Adipocyte (in vitro differentiated cells): Measurements from ENCODE around the gene SH2D4B.

Source experiments
- DNase-seq: peaks from one replicate; pipeline ENCODE4 v3.0.0-alpha.2; 2015; ENCODE audit warnings: low read depth
- H3K27me3 ChIP-seq: replicated peaks from 2 replicates; pipeline ENCODE4 v1.7.0; 2013; ENCODE audit warnings: mild to moderate bottlenecking, low read length, moderate library complexity; ENCODE audit not compliant: control insufficient read depth, insufficient read depth
- H3K36me3 ChIP-seq: 2 replicates; pipeline ENCODE4 v1.7.0; 2013; ENCODE audit warnings: low read length, mild to moderate bottlenecking, moderate library complexity; ENCODE audit not compliant: control insufficient read depth, insufficient read depth, severe bottlenecking
- H3K4me1 ChIP-seq: 2 replicates; pipeline ENCODE4 v1.7.0; 2013; ENCODE audit warnings: mild to moderate bottlenecking, low read length, moderate library complexity; ENCODE audit not compliant: control insufficient read depth, insufficient read depth
- H3K4me3 ChIP-seq: 2 replicates; pipeline ENCODE4 v1.7.0; 2013; ENCODE audit warnings: mild to moderate bottlenecking, low read length, moderate library complexity
- H3K9ac ChIP-seq: 2 replicates; pipeline ENCODE4 v1.7.0; 2013; ENCODE audit warnings: mild to moderate bottlenecking, low read length, moderate library complexity
- H3K9me3 ChIP-seq: 2 replicates; pipeline ENCODE4 v1.7.0; 2013; ENCODE audit warnings: mild to moderate bottlenecking, low read length, moderate library complexity; ENCODE audit not compliant: control insufficient read depth

Gene SH2D4B

DNA sequence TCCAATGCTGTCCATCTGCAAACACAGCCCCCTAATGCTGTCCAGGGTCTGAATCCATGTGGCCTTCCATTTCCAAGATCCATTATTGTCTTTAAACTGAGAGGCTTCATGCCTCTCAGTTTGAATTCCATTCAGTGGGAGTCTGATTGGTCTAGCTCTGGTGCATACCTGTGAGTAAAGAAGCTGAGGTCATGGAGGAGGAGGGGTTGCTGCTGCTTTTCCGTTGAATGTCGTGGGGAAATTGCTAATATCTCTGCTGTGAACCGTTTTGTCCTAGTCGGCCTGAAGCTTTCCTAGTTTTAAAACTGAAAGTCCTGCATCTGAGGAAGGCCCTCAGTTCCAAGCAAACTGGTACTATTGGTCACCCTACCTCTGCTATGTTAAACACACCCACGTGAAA lies 17.7 kb downstream of the SH2D4B start:
- no peaks in the 10 kb centered on the region for H3K36me3 ChIP-seq

GRCh38 chr10:80561950-80562349 lies 24.2 kb downstream of the SH2D4B start:
- H3K9ac ChIP-seq: no peak overlapping the region
- no peak for DNase-seq
- no peak overlapping the region for H3K4me3 ChIP-seq
- H3K36me3 ChIP-seq: no peaks in the 10 kb centered on the region
- H3K4me1 ChIP-seq: no peaks in the 10 kb centered on the region
- no peaks in the 10 kb centered on the region for H3K27me3 ChIP-seq
- H3K9me3 ChIP-seq: no peaks in the 10 kb centered on the region

More for the DNA sequence above, 17.7 kb downstream of the SH2D4B start:
- peaks cover 35% of the 10 kb centered on the region for H3K27me3 ChIP-seq
- H3K9ac ChIP-seq: no peak overlapping the region
- peaks cover 5% of the 10 kb centered on the region for H3K9me3 ChIP-seq
- H3K4me3 ChIP-seq: no peak overlapping the region
- peaks cover 9% of the 10 kb centered on the region for H3K4me1 ChIP-seq
- DNase-seq: no peak

DNA sequence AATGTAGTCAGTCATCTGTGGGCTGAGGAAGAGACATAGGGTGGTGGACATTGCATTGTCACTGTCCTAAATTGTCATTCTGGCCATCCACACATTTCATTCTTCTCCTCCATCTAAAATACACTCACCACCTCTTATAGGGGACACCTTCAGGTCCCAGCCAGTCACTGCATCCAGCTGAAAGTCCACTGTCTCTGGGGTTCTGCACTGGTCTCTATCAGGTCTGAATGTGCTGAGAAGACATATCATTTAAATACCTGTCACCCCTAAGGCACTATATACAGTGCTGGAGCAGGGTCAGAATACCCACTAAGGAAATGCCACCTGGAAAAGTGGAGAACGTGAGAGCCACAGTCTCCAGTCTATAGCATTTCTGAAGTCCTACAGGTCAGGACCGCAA lies 29.6 kb downstream of the SH2D4B start:
- Histone ChIP-seq H3K27me3 (peaks cover 10% of the 10 kb centered on the region), H3K4me3 (no peak overlapping the region), H3K4me1 (no peaks in the 10 kb centered on the region), H3K9ac (no peak overlapping the region), H3K9me3 (no peaks in the 10 kb centered on the region), H3K36me3 (no peaks in the 10 kb centered on the region)
- DNase-seq: no peak

- peaks cover 10% of the 10 kb centered on the region for H3K27me3 ChIP-seq
- H3K4me3 ChIP-seq: no peak overlapping the region
- H3K9ac ChIP-seq: no peak overlapping the region
- H3K4me1 ChIP-seq: no peaks in the 10 kb centered on the region
- H3K36me3 ChIP-seq: no peaks in the 10 kb centered on the region
- DNase-seq: no peak
- H3K9me3 ChIP-seq: no peaks in the 10 kb centered on the region
Observed at GRCh38 chr10:80569131-80569895, 31.6 kb downstream of the SH2D4B start.

DNA sequence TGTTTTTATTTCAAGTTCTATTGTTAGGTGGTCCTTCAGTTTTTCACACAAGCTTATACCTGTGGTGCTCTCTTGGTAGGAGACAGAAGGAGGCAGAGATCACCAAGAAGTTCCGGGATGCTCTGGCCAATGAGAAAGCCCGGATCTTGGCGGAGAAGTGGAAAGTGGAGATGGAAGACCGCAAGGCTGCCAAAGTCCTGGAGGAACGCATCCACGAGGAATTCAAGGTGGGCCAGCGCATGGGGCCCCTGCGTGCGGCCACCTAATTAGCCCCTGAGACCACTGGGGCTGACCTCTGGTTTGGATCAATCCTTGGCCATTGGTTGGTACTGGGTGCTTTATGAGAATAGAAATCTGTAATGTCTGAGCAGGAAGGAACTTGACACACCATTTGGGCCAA lies 33.6 kb downstream of the SH2D4B start:
- DNase-seq: no peak

DNA sequence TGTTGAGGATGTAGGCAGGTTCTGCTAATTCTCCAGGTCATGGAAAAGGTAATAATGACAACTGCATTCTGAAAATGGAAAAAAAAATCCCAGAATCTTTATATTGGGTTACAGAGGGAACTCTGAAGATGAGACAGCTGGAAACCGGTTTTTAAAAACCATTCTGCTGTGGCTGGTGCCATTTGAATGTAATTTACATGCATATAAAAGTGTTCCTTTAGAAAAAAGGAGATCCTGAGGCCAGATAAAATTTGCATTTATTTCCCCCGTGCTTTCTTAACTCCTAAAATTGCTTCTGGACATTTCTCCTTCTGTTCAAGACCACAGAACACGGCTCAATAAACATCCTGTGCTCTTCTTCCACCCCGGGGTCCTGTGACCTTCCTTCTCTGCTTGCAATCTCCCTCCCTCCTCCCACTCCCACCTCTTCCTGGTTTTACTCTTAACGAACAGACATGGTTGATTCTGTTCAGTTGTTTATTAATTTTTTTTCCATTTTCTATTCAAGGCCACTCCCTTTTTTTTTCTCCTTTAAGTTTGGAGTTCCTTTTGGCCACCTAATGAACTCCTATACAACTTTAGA lies 41.6 kb downstream of the SH2D4B start:
- no peak overlapping the region for H3K9ac ChIP-seq
- no peaks in the 10 kb centered on the region for H3K36me3 ChIP-seq
- H3K27me3 ChIP-seq: peaks cover 18% of the 10 kb centered on the region
- no peak for DNase-seq
- peaks cover 3% of the 10 kb centered on the region for H3K9me3 ChIP-seq
- no peak overlapping the region for H3K4me3 ChIP-seq
- peaks cover 15% of the 10 kb centered on the region for H3K4me1 ChIP-seq

More for the DNA sequence above, 33.6 kb downstream of the SH2D4B start:
- no peaks in the 10 kb centered on the region for H3K36me3 ChIP-seq
- no peak overlapping the region for H3K9ac ChIP-seq
- H3K27me3 ChIP-seq: peaks cover 10% of the 10 kb centered on the region
- no peak overlapping the region for H3K4me3 ChIP-seq
- no peaks in the 10 kb centered on the region for H3K9me3 ChIP-seq
- H3K4me1 ChIP-seq: no peaks in the 10 kb centered on the region

DNA sequence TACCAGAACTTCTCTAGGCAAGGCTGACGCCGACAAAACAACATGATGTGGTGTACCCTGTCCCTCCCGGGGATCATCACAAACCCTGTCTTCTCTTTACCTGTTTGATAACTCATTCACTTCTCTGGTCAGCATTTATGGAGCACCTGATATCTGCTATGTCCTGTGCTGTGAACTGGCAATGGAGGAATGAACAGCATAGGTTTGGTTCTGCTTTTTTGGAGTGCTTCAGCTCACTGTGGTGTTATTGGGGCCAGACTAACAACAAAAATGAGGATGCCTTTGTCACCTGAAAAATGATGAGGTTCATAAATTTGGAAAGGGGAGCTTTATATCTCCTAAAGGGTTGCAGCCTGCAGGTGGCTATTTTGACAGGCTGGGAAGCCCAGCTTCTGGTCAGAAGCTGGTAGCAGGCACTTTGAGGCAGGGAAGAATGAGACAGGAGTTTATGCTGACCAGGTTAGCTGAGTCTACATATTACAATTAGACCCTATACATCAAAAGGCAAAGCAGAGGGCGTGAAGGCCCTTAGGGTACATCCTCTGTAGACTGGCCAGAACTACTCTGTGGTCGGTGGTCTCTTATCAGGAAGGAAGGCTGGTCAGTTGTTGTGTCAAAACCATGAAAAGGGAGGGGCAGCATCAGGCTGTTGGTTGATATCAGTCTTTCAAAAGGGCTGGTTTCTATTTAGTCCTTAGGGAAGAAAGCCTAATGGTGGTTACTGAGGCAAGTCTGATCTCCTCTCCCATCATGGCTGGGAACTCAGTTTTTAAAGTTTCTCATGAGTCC lies 42.3 kb downstream of the SH2D4B start:
- DNase-seq: no peak
- Histone ChIP-seq H3K4me1 (peaks cover 15% of the 10 kb centered on the region), H3K9me3 (peaks cover 3% of the 10 kb centered on the region), H3K27me3 (peaks cover 21% of the 10 kb centered on the region), H3K4me3 (no peak overlapping the region), H3K36me3 (no peaks in the 10 kb centered on the region), H3K9ac (no peak overlapping the region)

DNA sequence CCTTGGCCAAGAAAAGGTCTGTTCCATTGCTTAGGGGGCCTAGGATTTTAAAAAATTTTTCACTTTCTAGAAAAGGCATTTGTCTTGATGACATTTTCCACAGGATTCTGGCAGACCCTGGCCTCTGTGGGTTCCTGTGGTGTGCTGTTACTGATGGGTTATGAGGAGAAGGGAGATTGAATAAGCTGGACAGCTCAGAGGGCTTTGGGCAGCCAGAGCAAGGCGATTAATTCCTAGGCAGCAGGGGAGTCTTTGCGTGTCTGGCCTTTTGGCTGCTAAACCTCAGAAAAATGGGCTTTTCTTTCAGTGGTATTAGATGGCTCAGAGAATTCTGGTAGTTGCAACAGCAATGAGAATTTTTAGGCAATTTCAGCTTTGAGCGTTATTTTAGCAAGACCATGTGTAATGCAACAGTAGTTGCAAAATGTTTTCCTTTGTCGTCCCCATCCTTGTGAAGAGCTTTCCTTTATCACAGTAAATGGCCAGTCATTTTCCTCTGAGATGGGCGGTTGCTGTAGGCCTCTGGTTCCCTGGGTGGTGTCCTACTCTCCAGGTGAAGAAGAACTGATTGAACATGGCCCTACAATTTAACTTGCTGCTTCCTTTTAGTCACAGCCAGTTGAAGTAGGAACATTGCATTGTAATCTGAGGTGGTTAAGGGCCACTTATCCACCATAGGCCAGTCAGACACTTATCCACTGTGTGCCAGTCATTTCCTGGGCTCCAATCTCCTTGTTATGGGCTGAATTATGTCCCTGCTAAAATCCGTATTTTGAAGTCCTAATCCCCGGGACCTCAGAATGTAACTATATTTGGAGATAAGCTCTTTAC lies 43.2 kb downstream of the SH2D4B start:
- Histone ChIP-seq H3K4me1 (peaks cover 15% of the 10 kb centered on the region), H3K36me3 (no peaks in the 10 kb centered on the region), H3K4me3 (no peak overlapping the region), H3K27me3 (peaks cover 21% of the 10 kb centered on the region), H3K9me3 (peaks cover 3% of the 10 kb centered on the region), H3K9ac (no peak overlapping the region)
- no peak for DNase-seq

DNA sequence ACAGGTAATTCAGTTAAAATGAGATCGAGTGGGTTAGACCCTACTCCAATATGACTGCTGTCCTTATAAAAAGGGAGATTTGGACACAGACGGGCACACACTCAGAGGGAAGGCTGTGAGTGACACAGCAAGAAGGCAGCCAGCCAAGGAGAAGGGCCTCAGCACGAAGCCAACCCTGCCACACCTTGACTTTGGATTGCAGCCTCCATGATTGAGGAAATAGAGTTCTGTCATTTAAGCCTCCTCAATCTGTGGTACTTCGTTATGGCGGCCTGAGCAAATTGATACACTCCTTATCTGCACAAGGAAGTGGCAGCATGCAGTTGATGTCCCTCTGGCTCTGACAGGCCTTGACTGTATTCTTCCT lies 43.8 kb downstream of the SH2D4B start:
- Histone ChIP-seq H3K4me3 (no peak overlapping the region), H3K36me3 (no peaks in the 10 kb centered on the region), H3K9ac (no peak overlapping the region), H3K4me1 (peaks cover 15% of the 10 kb centered on the region), H3K9me3 (peaks cover 3% of the 10 kb centered on the region), H3K27me3 (peaks cover 21% of the 10 kb centered on the region)
- no peak for DNase-seq

DNA sequence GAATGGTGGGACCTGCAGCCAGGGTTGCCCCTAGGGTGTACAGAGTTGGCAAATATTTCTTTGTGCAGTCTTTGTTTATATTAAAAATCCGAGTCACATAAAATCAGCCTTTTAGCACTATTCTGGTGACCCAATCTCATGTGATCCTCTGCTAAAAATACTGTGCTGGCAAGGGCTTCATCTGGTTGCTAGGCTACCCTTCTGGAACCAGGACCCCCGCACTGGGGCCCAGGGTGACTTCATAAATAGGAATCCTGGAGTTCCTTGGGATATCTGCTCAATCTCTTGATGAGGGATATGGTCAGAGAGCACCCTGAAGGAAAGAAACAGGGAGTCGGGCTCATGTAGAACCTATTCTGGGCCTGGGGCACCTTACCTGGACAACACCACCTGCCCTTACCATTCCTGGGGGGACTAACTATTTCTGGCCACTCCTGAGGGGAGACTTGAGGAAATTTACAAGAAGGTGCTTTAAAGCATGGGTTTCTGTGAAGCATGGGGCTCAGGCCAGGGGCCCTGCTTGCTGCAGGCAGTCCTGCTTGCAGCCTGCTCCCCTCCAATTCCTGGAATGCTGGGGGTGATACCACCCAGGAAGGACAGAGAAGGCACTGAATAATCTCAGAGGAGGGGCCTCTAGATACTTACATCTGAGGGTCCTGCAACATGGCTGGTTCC lies 44.7 kb downstream of the SH2D4B start:
- no peak for DNase-seq
- no peaks in the 10 kb centered on the region for H3K36me3 ChIP-seq
- H3K4me1 ChIP-seq: peaks cover 15% of the 10 kb centered on the region
- peaks cover 21% of the 10 kb centered on the region for H3K27me3 ChIP-seq
- H3K9ac ChIP-seq: no peak overlapping the region
- no peaks in the 10 kb centered on the region for H3K9me3 ChIP-seq
- H3K4me3 ChIP-seq: no peak overlapping the region
